ENCODE measurements around the gene CC2D2A.

DNA sequence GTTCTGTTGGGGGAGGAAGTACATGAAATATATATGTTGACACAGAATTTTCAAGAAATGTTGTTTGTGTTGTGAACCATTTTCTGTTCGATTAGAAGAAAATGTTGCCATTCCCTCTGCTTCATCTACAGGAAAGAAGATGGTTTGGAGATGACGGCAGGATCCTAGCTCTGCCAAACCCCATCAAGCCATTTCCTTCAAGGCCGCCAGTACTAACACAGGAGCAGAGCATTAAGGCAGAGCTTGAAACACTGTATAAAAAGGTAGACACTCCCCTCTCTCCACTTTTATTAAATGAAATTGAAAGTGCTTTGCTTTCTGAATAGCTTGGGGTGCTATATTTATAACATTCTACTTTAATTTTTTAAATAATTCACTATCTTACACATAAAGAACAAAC, 46.8 kb downstream of the CC2D2A start:
- no peak for TF ChIP-seq POLR2AphosphoS5 (IDR thresholded peaks at IDR 0.05; ENCODE audit: low read depth)
- TF ChIP-seq, protein P1, sequence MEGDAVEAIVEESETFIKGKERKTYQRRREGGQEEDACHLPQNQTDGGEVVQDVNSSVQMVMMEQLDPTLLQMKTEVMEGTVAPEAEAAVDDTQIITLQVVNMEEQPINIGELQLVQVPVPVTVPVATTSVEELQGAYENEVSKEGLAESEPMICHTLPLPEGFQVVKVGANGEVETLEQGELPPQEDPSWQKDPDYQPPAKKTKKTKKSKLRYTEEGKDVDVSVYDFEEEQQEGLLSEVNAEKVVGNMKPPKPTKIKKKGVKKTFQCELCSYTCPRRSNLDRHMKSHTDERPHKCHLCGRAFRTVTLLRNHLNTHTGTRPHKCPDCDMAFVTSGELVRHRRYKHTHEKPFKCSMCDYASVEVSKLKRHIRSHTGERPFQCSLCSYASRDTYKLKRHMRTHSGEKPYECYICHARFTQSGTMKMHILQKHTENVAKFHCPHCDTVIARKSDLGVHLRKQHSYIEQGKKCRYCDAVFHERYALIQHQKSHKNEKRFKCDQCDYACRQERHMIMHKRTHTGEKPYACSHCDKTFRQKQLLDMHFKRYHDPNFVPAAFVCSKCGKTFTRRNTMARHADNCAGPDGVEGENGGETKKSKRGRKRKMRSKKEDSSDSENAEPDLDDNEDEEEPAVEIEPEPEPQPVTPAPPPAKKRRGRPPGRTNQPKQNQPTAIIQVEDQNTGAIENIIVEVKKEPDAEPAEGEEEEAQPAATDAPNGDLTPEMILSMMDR (IDR thresholded peaks at IDR 0.05; ENCODE audit: insufficient read depth, low read length): no peak

Data from HL-60 (cell line).